ENCODE data around the gene THADA.

DNA sequence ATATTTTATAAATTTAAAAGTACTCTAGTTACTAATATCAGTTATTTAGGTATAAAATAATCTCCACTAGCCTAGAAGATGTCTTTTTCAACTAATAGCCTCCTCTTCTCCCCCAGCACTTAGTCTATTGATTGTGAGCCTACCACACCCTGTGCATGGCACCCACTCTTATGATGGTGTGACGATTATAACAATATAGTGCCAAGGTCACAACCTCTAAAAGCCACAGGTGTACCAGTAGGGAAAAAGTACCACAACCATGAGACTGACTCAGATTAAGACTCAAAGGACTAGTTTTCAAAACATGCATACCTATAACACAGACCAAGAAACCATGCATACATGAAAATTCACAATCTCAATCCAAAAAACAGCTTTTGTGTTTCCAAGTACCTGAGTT is 27.6 kb downstream of the THADA start:
- TF ChIP-seq, protein P1, sequence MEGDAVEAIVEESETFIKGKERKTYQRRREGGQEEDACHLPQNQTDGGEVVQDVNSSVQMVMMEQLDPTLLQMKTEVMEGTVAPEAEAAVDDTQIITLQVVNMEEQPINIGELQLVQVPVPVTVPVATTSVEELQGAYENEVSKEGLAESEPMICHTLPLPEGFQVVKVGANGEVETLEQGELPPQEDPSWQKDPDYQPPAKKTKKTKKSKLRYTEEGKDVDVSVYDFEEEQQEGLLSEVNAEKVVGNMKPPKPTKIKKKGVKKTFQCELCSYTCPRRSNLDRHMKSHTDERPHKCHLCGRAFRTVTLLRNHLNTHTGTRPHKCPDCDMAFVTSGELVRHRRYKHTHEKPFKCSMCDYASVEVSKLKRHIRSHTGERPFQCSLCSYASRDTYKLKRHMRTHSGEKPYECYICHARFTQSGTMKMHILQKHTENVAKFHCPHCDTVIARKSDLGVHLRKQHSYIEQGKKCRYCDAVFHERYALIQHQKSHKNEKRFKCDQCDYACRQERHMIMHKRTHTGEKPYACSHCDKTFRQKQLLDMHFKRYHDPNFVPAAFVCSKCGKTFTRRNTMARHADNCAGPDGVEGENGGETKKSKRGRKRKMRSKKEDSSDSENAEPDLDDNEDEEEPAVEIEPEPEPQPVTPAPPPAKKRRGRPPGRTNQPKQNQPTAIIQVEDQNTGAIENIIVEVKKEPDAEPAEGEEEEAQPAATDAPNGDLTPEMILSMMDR (IDR thresholded peaks at IDR 0.05): no peak
- TF ChIP-seq EZH2phosphoT487 (IDR thresholded peaks at IDR 0.05) (no peak), EZH2 (IDR thresholded peaks at IDR 0.05) (no peak)

All from neural progenitor cell (in vitro differentiated cells).